ENCODE data around the gene ATG2B.
"Not testable (repeated sequence)": the region's sequence is repeated elsewhere in the genome, so short reads cannot be mapped to it uniquely, and the experiment has no call there.

ATG2B gene

GRCh38 chr14:96252323-96252998 lies 110.7 kb downstream of the ATG2B start:
- no peak for DNase-seq (ENCODE audit: low spot score)

GRCh38 chr14:96251656-96252155 lies 111.4 kb downstream of the ATG2B start:
- DNase-seq (ENCODE audit: low spot score) = no peak

GRCh38 chr14:96250485-96250884 lies 112.7 kb downstream of the ATG2B start:
- DNase-seq (ENCODE audit: low spot score) = no peak

GRCh38 chr14:96249029-96249428 lies 114.1 kb downstream of the ATG2B start:
- DNase-seq (ENCODE audit: low spot score) = no peak

- DNase-seq (ENCODE audit: low spot score) = no peak
Observed at GRCh38 chr14:96247031-96247430, 116.1 kb downstream of the ATG2B start.

- DNase-seq (ENCODE audit: low spot score) = peak; percentile 80
Observed at GRCh38 chr14:96246539-96246847, 116.6 kb downstream of the ATG2B start.

- no peak for DNase-seq (ENCODE audit: low spot score)
Observed at GRCh38 chr14:96245710-96246538, 117.2 kb downstream of the ATG2B start.

- not testable (repeated sequence) for DNase-seq (ENCODE audit: low spot score)
Observed at GRCh38 chr14:96245074-96245473, 118.1 kb downstream of the ATG2B start.

GRCh38 chr14:96243785-96244184 lies 119.4 kb downstream of the ATG2B start:
- DNase-seq (ENCODE audit: low spot score) = no peak

GRCh38 chr14:96242126-96242525 lies 121.0 kb downstream of the ATG2B start:
- DNase-seq (ENCODE audit: low spot score) = no peak

- DNase-seq (ENCODE audit: low spot score) = no peak
Observed at GRCh38 chr14:96240641-96241040, 122.5 kb downstream of the ATG2B start.

GRCh38 chr14:96239711-96240141 lies 123.4 kb downstream of the ATG2B start:
- DNase-seq (ENCODE audit: low spot score) = no peak

GRCh38 chr14:96238676-96239265 lies 124.4 kb downstream of the ATG2B start:
- no peak for DNase-seq (ENCODE audit: low spot score)

- no peak for DNase-seq (ENCODE audit: low spot score)
Observed at GRCh38 chr14:96237641-96238040, 125.5 kb downstream of the ATG2B start.

GRCh38 chr14:96235426-96235825 lies 127.7 kb downstream of the ATG2B start:
- DNase-seq (ENCODE audit: low spot score) = no peak

GRCh38 chr14:96233661-96234060 lies 129.5 kb downstream of the ATG2B start:
- DNase-seq (ENCODE audit: low spot score) = no peak

- no peak for DNase-seq (ENCODE audit: low spot score)
Observed at GRCh38 chr14:96232506-96232905, 130.6 kb downstream of the ATG2B start.

GRCh38 chr14:96231526-96232130 lies 131.5 kb downstream of the ATG2B start:
- no peak for DNase-seq (ENCODE audit: low spot score)

GRCh38 chr14:96231056-96231455 lies 132.1 kb downstream of the ATG2B start:
- no peak for DNase-seq (ENCODE audit: low spot score)

- no peak for DNase-seq (ENCODE audit: low spot score)
Observed at GRCh38 chr14:96229315-96229714, 133.8 kb downstream of the ATG2B start.

Measured in kidney capillary endothelial cell (primary cell).